Gastrocnemius medialis (tissue), 4 donors: Measurements from ENCODE around the gene RNF213.

Source experiments
- POLR2A ChIP-seq, 2 donors: fragments of 450-650 bp; IDR thresholded peaks; one replicate each; pipeline ENCODE4 v1.6.1; 2017; ENCODE audit warnings: antibody characterized with exemption in 2 of 2, mild to moderate bottlenecking in 2 of 2, moderate library complexity in 2 of 2
- TF ChIP-seq, protein P1 (sequence below), 5 experiments: fragments of 450-650 bp in 3 of 5; fragments of 200-600 bp in 2 of 5; sonication (generic) in 2 of 5; IDR thresholded peaks in 4 of 5; conservative IDR thresholded peaks in 1 of 5; 1 replicate in 4 of 5; 2 replicates in 1 of 5; pipeline ENCODE4 v1.5.1; 2016 to 2019; ENCODE audit warnings: antibody characterized with exemption in 5 of 5, mild to moderate bottlenecking in 3 of 5, moderate library complexity in 3 of 5

DNA sequence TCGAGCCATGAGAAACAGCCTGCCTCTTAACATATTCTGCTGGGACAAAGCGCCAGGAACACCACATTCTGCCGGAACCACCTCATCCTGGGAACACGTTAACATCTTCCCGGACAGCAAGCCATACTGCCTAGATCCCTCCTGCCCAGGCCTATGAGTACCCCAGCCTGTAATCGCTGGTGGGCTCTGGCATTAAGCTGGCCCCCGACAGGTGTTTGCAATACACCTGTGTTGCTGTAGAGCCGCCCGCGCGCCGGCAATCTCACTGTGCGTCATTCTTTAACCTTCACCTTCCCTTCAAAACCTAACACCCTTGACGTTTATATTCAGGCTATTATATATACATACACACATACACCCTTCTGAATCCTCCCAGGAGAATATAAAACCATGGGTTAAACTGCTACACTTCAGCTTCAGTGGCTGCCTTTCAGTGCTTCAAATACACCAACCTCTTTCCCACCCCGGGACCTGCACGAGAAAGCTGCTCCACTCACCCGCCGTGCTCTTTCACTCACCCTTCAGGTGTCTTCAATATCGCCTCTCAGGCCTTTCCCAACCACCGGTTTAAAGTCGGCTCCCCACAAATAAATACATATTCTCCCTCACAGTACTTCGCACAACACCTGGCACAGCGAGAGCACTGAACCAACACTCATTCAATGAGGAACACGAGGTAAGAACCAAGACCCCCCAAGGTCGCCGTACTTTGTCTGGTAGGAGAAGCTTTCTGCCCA, 153.3 kb downstream of the RNF213 start:
- TF ChIP-seq, protein P1, sequence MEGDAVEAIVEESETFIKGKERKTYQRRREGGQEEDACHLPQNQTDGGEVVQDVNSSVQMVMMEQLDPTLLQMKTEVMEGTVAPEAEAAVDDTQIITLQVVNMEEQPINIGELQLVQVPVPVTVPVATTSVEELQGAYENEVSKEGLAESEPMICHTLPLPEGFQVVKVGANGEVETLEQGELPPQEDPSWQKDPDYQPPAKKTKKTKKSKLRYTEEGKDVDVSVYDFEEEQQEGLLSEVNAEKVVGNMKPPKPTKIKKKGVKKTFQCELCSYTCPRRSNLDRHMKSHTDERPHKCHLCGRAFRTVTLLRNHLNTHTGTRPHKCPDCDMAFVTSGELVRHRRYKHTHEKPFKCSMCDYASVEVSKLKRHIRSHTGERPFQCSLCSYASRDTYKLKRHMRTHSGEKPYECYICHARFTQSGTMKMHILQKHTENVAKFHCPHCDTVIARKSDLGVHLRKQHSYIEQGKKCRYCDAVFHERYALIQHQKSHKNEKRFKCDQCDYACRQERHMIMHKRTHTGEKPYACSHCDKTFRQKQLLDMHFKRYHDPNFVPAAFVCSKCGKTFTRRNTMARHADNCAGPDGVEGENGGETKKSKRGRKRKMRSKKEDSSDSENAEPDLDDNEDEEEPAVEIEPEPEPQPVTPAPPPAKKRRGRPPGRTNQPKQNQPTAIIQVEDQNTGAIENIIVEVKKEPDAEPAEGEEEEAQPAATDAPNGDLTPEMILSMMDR (IDR thresholded peaks at IDR 0.05 in 4 of 5, conservative IDR thresholded peaks at IDR 0.05 in 1 of 5): no peak
- TF ChIP-seq POLR2A (IDR thresholded peaks at IDR 0.05): no peak
